ENCODE data around the gene SLC19A1. TPM values are rescaled to one million over a fixed set of nuclear protein-coding genes. Genes with fewer than 3 reads are reported as not detected.

Gene SLC19A1
- polyA plus RNA-seq, 10 donors, result 11.9 to 19.9 (median 14.1) TPM

- DNase-seq, result no peak
Measured at GRCh38 chr21:45518742-45519141, 23.5 kb downstream of the SLC19A1 start.

GRCh38 chr21:45517249-45518065 lies 24.8 kb downstream of the SLC19A1 start:
- no peak for DNase-seq

DNA sequence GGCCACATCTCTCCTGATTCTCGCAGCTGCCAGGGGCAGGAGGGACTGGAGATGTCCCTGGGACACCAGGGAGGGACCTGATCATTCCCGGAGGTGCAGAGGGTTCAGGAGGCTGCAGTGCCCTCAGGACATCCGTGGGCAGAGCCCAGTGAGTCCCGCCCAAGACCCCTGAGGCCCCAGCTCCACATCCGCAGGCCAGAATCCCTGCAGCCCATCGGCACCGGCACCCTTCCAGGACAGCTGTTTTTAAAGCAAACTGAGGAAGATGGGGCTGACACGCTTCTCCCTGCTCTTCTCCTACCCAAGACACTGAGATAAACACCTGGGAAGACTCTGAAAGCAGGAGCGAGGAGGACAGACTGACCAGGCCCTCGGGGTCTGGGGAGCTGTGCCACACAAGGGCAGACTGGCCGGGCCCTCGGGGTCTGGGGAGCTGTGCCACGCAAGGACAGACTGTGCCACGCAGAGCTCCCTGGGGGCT lies 25.5 kb downstream of the SLC19A1 start:
- no peak for DNase-seq

- DNase-seq, result no peak
Measured at GRCh38 chr21:45516071-45516670, 26.1 kb downstream of the SLC19A1 start.

- DNase-seq, result no peak
Measured at GRCh38 chr21:45515241-45516061, 26.8 kb downstream of the SLC19A1 start.

- DNase-seq, result no peak
Measured at GRCh38 chr21:45514311-45515021, 27.8 kb downstream of the SLC19A1 start.

DNA sequence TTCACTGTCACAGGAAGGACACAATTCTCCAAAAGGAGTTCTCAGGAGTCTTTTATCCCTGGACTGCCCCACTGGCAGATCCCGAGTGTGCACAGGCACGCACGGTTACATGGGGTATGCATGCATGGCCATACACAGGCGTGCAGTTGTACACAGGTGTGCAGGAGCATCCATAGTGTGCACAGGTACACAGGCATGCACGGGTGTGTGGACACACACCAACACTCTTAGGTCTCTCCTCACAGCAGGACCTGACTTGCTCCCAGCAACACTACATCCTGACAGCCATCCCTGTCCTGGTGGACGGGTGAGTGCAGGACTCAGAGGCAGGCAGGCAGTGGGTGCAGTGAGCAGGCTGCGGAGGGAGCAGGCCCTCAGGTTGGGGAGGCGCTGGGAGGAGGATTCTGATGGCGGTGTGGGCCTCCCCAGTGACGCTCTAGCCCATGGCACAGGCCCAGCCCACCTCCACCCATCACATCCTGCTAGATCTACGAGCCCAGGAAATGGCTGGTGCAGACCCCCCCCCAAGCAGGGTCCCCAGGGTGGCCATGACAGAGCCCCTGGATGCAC lies 28.4 kb downstream of the SLC19A1 start:
- no peak for DNase-seq

DNA sequence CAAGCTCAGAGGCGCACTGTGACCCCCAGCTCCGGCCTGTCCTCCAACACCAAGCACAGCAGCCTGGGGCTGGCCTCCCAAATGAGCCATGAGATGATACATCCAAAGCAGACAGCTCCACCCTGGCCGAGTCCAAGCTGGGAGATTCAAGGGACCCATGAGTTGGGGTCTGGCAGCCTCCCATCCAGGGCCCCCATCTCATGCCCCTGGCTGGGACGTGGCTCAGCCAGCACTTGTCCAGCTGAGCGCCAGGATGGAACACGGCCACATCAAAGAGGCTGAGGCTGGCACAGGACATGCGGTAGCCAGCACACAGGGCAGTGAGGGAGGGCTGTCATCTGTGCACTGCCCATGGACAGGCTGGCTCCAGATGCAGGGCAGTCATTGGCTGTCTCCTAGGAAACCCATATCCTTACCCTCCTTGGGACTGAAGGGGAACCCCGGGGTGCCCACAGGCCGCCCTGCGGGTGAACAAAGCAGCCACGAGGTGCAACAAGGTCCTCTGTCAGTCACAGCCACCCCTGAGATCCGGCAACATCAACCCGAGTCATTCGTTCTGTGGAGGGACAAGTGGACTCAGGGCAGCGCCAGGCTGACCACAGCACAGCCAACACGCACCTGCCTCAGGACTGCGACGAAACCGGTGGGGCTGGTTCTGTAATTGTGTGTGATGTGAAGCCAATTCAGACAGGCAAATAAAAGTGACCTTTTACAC lies 29.1 kb downstream of the SLC19A1 start:
- DNase-seq, result no peak

GRCh38 chr21:45512626-45513002 lies 29.6 kb downstream of the SLC19A1 start:
- no peak for DNase-seq

DNA sequence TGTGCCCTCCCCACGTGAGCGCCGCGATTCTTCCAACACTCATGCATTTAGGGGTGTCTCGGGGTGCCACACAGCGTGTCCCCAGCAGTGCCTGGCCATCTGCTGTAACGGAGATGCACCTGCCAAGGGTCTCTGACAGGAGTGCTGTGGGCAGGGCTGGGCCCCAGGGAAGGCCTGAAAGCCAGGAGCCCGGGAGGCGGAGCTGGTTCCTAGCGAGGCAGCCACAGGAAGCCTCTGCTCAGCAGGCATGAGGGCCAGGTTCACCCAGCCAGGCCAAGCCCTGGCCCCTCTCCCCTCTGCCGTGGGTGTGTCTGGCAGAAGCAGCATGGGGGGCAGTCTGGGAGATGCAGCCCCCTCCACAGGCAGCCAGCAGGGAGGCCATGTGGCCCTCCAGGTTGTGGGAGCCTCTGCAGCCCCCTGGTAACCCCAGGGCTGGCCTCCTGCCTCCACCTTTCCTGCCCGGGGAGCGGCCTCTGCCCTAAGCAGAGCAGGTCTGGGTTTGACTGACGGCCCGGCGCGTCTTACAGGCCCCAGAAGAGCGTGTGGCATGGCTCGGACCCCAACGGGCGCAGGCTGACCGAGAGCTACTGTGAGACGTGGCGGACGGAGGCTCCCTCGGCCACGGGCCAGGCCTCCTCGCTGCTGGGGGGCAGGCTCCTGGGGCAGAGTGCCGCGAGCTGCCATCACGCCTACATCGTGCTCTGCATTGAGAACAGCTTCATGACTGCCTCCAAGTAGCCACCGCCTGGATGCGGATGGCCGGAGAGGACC lies 30.4 kb downstream of the SLC19A1 start:
- DNase-seq, result no peak

DNA sequence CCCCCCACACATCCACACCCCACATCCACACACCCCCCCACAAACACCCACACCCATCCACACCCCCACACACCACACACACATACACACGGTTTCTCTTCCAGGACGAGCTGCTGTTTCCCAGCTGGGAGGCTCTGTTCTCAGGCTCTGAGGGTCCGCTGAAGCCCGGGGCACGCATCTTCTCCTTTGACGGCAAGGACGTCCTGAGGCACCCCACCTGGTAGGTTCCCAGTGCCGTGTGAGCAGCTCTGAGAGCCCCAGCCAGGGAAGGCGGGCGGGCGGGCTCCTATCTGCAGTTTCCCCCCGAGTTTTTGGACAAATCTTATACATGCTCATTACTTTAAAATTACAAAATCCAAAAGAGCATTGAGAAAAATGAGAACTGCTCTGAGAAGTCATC lies 31.2 kb downstream of the SLC19A1 start:
- DNase-seq, result no peak

DNA sequence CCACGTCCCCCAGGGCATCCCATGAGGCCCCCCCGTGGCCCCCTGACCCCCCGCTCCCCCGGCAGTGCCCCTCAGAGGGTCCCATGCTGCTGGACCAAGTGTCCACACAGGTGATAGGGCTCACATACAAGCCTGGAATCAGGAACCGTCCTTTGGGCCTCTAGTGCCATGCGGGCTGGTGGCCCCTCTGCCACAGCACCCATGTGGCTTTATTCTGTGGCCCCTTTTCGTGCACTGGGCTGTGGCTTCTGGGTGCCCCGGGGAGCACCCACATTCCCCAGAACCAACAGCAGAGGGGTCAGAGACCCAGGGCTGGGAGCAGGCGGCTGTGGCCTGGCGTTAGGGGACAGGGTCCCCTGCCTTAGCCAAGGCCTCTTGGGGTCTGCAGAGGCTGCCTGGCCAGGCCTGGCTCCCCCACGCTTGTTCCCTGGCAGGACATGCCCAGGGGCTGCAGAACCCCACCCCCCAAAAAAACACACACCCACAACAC lies 31.7 kb downstream of the SLC19A1 start:
- DNase-seq, result no peak

- no peak for DNase-seq
Measured at GRCh38 chr21:45509566-45510465, 32.4 kb downstream of the SLC19A1 start.

DNA sequence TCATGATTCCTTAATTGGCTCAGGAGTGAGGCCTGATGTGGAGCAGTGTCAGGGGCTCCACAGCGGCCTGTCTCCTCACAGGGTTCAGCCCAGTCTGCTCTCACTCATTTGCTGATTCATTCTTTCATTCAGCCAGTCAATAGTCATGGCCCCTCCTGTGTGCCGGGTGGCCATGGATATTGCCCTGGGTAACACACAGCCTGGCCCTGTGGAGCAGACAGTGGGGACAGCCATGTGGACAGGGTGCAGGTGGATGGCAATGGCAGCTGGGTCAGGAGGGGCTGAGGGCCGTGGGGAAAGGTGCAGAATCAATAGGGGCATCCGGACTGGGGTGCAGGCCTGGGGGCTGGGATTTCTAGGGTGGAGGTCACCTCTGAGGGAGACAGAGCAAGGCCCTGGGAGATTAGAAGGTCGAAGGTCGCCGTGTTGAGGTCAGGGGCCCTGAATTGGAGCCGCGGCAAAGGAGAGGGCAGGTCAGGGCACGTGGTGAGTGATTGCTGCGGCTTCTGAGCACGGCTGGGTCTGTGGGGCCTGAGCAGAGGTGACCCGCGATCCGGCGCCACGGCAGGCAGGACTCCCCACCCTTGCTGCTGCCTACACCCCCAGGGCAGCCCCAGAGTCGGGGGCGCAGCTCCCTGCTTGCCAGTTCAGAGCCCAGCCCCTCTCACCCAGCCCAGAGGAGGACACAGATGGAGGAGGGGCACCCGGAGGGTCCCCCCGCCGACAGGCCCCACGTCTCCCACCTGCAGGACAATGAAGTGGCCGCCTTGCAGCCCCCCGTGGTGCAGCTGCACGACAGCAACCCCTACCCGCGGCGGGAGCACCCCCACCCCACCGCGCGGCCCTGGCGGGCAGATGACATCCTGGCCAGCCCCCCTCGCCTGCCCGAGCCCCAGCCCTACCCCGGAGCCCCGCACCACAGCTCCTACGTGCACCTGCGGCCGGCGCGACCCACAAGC lies 33.4 kb downstream of the SLC19A1 start:
- DNase-seq, result no peak

DNA sequence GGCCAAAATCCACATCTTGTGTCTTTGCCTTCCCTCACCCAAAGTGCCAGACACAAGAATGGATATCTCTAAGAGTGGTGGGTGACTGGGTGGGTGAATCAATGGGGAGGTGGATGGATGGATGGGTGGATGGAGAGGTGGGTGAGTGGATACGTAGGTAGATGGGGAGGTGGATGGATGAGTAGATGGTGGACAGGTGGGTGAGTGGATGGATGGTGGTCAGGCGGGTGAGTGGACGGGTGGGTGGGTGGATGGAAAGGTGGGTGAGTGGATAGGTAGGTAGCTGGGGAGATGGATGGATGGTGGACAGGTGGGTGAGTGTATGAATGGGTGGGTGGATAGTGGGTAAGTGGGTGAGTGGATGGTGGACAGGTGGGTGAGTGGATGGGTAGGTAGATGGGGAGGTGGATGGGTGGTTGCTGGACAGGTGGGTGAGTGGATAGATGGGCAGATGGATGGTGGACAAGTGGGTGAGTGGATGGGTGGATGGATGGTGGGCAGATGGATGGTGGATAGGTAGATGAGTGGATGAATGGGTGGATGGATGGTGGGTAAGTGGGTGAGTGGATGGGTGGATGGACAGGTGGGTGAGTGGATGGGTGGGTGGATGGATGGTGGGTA lies 34.2 kb downstream of the SLC19A1 start:
- DNase-seq, result no peak

- DNase-seq, result no peak
Measured at GRCh38 chr21:45507523-45507875, 34.7 kb downstream of the SLC19A1 start.
